Measurements from ENCODE around the gene SCAMP4.
"Not testable (repeated sequence)": the region's sequence is repeated elsewhere in the genome, so short reads cannot be mapped to it uniquely, and the experiment has no call there.

The SCAMP4 gene

GRCh38 chr19:1886360-1886759 lies 18.8 kb upstream of the SCAMP4 start:
- H3K9me3 ChIP-seq (ENCODE audit: control insufficient read depth, insufficient read depth, low read depth, low read length); H3K27ac ChIP-seq (ENCODE audit: extremely low read depth, low read depth, low read length); CTCF ChIA-PET; H3K4me3 ChIP-seq (ENCODE audit: low read depth, low read length); H3K36me3 ChIP-seq (ENCODE audit: control insufficient read depth in 2 of 2, insufficient read depth in 1 of 2, low read length in 2 of 2): not testable (repeated sequence)
- POLR2A ChIA-PET, result interaction anchor here (2.7 kb wide), 1 partner anchor 11 kb away, joined by 22 read pairs; no protein-coding TSS in a partner anchor
- H3K4me1 ChIP-seq (ENCODE audit: control insufficient read depth, insufficient read depth, low read length), result peaks cover 17% of the 10 kb centered on the region
- TF ChIP-seq ZBTB1 (tag by site-specific recombination; IDR thresholded peaks at IDR 0.05) (0 out of 2 replicates have a peak, but pooled peaks have one; percentile 50), GFI1B (tag by site-specific recombination; IDR thresholded peaks at IDR 0.05) (0 out of 2 replicates have a peak, but pooled peaks have one; percentile 45), ZNF302 (tag by site-specific recombination; IDR thresholded peaks at IDR 0.05; ENCODE audit: low read depth) (peak; percentile 26; the same call in 1 of the 2 replicates), ZNF140 (tag by site-specific recombination; IDR thresholded peaks at IDR 0.05) (peak; percentile 93), OVOL3 (tag by site-specific recombination; IDR thresholded peaks at IDR 0.05) (peak; percentile 47; the same call in 1 of the 2 replicates), ZNF426 (tag by site-specific recombination; IDR thresholded peaks at IDR 0.05) (peak; percentile 97), ZNF704 (tag by site-specific recombination; IDR thresholded peaks at IDR 0.05) (0 out of 2 replicates have a peak, but pooled peaks have one; percentile 70), RBAK (tag by site-specific recombination; IDR thresholded peaks at IDR 0.05) (peak; percentile 83), ZNF23 (tag by site-specific recombination; IDR thresholded peaks at IDR 0.05; ENCODE audit: borderline replicate concordance) (peak; percentile 54; the same call in 1 of the 2 replicates), ZNF654 (tag by site-specific recombination; IDR thresholded peaks at IDR 0.05; ENCODE audit: low read depth) (peak; percentile 53), ZNF433 (tag by site-specific recombination; IDR thresholded peaks at IDR 0.05; ENCODE audit: low read depth) (peak; percentile 85), TSHZ1 (tag by site-specific recombination; IDR thresholded peaks at IDR 0.05; ENCODE audit: borderline replicate concordance) (peak; percentile 31; the same call in 1 of the 2 replicates), ZBTB8A (tag by site-specific recombination; IDR thresholded peaks at IDR 0.05) (peak; percentile 83), ZNF404 (tag by site-specific recombination; IDR thresholded peaks at IDR 0.05) (peak; percentile 87; the same call in 1 of the 2 replicates), ZNF121 (tag by site-specific recombination; IDR thresholded peaks at IDR 0.05) (peak; percentile 39; the same call in 1 of the 2 replicates), ZNF514 (tag by site-specific recombination; IDR thresholded peaks at IDR 0.05) (peak; percentile 87; the same call in 1 of the 2 replicates), ZNF146 (tag by site-specific recombination; IDR thresholded peaks at IDR 0.05) (0 out of 2 replicates have a peak, but pooled peaks have one; percentile 13), GLI2 (tag by site-specific recombination; IDR thresholded peaks at IDR 0.05; ENCODE audit: borderline replicate concordance, low read depth) (peak; percentile 81; the same call in 1 of the 2 replicates), ZNF354C (tag by site-specific recombination; IDR thresholded peaks at IDR 0.05; ENCODE audit: borderline replicate concordance, low read depth) (peak; percentile 88), ZNF518A (tag by site-specific recombination; conservative IDR thresholded peaks at IDR 0.05; ENCODE audit: low read depth) (peak; percentile 95), ZNF202 (tag by site-specific recombination; IDR thresholded peaks at IDR 0.05; ENCODE audit: borderline replicate concordance) (peak; percentile 93; the same call in 1 of the 2 replicates), AEBP2 (tag by site-specific recombination; IDR thresholded peaks at IDR 0.05; ENCODE audit: borderline replicate concordance) (peak; percentile 72; the same call in 1 of the 2 replicates), ZNF610 (tag by site-specific recombination; IDR thresholded peaks at IDR 0.05; ENCODE audit: borderline replicate concordance) (0 out of 2 replicates have a peak, but pooled peaks have one; percentile 42), ZNF560 (tag by site-specific recombination; IDR thresholded peaks at IDR 0.05; ENCODE audit: borderline replicate concordance) (peak; percentile 92), ZNF214 (tag by site-specific recombination; IDR thresholded peaks at IDR 0.05; ENCODE audit: borderline replicate concordance) (peak; percentile 42; the same call in 1 of the 2 replicates), ZNF629 (tag by site-specific recombination; IDR thresholded peaks at IDR 0.05) (peak; percentile 66), ZNF19 (tag by site-specific recombination; IDR thresholded peaks at IDR 0.05; ENCODE audit: low read depth) (peak; percentile 89; the same call in 1 of the 2 replicates)

Data from HEK293 (cell line).